ENCODE data around the gene APBA3.

Gene APBA3

DNA sequence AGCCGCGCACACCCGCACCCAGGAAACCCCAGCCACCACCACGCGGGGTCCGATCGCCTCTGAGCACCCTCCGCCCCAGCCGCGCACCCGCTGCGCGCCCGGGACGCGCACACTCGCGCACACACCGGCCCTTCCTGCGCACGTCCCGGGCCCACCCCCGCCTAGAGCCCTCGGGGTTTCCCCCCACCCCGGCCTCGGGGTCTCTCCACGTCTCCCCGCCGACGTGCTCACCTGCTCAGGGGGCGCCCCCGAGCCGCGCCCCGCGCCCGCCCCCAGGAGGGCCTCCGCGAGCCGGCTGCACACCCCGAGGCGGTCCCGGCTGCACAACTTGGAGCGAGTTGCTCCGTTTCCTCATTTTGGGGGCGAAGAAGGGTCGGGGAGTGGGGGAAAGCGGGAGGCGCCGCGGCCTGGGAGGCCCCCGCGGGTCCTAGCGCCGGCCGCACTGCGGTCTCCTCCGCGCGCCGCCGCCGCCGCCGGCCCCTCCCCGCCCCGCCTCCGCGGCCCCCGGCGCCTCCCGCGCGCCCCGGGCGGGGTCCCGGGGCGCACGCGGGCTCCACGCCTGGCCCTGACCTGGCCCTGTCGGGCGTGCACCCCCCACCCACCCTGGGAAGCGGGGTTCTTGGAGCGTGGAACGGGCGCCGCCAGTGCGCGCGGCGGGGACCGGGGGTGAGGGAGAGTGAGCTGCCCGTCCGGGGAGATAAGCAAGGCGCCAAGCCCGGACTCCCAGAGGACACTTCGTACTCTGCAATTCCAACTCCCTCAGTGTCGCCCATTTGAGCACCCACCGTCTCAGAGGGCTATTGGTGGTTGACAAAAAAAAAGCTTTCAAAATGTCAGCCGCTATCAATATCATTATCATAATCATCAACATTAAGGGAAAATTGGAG, 24.7 kb upstream of the APBA3 start, which contains the start of gene MATK:
TSS of gene MATK (minus strand) at position 444 of the 887 bp plus-strand sequence. CDS start 1,246 bp downstream, outside the sequence.
- no peak for DNase-seq

DNA sequence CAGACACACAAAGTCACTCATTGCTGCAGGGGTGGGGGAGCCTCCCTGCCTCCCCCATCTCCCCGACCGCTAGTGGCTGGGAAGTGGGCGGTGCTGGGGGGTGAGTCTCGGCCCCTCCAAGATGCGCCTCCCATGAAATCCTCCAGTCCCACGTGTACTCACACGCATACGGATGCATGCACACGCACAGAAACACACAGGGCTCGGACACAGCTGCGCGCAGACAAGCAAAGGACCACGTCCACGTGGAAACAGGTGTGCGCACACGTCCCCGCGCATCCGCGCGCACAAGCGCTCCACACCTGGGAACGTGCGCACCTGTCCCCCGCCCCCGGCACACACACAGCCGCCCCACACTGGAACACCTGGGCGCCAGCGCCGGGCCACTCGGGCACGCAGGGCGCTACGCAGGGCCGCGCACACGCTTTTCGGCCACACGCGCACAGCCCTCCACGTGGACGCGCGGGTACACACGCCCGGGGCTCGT, 24.0 kb upstream of the APBA3 start:
- no peak for DNase-seq

DNA sequence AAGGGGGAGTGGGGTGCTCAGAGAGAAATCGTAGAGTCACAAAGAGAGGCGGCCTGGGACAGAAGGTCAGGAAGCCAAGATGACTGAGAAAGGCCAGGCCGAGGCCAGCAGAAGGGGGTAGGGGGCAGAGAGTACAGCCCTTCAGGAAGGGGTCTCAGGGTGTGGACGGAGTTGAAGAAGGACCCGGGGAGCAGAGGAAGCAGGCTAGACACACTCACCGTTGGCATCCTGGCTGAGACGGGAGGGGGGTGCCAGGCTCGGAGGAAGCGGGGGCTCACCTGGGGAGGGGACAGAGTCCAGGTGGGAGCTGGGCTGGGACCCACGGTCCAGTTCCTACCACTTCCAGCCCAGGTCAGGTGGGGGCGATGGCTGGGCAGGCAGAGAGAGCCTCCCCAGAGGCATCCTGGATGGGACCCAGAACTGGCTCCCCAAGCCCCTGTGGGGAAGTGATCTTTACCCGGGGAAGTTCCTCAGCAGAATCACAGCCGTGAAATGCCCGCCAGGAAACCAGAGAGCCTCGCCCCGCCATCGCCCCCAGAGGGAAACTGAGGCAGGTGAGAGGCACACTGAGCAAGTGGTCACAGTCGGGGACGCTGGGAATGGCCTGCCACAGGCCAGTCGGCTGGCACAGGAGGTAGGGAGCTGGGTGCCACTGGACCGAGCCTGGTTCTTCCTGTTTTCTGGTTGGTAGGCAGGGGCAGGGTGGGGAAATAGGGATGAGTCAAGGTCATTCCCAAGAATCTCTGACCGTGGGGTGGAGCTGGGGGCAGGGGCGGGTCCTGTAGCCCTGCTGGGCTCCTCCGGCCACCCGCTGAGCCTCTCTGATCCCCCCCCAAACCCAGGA, 23.3 kb upstream of the APBA3 start:
- DNase-seq = no peak

DNA sequence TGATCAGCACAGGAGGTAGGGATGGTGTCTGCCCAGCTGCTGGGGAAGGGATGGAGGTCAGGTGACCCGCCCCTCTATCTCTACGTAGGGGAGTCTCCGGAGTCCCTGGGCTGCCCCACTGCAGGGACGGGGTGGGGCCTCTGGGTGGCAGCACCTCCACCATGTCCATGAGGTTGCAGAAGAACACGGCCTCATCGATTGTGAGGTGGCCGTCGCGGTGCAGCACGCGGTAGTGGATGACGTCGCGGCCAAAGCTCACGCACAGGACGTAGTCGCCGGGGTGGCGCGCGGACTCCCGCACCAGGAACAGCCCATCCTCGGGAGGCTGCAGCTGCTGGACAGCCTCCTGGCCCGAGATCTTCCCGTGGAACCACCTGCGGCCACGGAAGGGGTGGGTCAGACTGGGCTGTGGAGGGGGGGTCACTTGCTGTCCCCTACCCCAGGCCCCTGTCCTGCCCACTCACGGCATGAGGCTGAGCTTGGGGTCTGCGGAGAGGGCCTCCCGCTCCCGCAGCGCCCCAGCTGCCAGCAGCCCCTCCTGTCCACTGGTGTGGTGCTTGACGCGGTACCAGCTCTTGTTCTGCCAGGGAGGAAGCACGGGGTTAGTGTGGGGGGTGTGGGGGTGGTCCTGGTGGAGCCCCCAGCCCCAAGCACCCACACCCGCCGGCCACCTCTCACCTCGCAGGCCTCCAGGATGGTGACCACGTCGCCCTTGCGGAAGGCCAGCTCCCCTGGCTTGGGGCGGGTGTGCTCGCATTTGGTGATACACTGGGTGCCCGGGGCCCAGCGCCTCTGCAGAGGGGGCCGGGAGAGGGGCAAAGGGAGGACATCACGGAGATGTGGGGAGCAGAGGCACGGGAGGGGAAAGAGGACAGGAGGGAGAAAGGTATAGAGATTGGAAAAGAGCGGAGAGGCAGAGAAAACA, 22.4 kb upstream of the APBA3 start:
- DNase-seq = no peak

DNA sequence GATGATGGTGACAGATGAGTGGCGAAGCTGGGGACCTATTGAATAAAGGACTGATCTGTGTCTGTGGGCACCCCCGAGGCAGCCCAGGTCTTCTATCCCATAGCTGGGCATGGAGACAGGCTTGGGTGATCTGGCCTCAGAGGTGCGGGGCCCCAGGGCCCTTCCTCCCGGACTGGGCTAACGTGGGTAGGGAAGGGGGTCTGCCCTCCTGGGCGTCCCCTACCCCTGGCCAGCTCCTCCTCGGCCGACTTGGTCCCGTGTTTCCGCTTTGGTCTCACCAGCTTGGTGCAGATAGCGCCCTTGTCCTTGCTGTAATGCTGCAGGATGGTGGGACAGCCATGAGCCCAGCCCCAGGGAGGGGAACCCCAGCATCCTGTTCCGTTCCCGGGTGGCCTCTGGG, 21.4 kb upstream of the APBA3 start:
- DNase-seq = no peak

DNA sequence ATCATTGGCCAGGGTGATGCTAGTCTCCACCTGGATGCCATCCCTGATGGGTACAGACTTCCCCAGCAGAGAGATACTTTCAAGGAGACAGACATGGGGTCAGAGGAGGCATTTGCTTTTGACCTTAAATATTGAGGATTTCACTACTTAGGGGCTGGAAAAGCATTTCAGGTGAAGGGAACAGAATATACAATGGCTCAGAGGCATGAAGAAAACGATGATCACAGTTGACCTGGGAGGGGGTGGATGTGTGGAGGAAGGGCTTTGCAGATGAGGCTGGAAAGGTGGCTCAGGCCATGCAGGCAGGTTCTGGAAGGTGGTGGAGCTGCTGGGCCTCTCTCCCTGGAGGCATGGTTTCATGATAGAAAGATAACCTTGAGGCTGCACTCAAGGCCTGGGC, 20.8 kb upstream of the APBA3 start:
- DNase-seq = no peak

DNA sequence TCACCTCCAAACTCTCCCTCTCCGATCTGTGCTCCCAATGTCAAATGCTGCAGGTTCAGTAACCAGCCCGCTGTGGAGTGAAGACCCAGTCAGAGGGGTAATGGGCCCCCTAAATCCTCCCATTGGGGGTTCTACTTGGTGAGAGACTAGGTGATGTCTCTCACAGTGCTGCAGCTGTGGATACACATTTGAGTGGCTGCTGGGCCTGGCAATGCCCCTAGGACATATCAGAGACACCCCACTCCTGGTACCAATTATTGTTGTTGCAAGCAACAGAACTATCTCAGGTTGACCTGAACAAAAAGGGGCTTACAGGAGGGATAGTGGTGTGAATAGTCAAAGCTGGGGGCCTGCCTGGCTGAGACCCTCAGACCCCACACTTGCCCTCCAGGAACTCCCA, 20.1 kb upstream of the APBA3 start:
- no peak for DNase-seq

DNA sequence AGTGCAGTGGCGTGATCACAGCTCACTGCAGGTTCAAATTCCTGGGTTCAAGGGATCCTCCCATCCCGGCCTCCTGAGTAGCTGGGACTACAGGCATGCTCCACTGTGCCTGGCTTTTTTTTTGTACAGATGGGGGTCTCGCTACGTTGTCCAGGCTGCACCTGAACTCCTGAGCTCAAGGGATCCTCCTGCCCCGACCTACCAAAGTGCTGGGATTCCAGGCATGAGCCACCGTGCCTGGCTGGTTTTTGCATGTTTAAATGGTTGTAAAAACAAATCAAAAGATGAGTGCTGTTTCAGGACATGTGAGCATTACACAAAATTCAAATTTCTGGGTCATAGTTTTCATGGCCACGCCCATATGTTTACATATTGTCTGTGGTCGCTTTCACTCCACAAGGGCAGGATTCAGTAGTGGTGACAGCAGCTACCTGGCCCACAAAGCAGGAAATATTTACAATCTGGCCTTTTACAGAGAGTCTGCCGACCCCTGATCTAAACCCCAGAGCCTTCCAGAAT, 19.4 kb upstream of the APBA3 start:
- no peak for DNase-seq

DNA sequence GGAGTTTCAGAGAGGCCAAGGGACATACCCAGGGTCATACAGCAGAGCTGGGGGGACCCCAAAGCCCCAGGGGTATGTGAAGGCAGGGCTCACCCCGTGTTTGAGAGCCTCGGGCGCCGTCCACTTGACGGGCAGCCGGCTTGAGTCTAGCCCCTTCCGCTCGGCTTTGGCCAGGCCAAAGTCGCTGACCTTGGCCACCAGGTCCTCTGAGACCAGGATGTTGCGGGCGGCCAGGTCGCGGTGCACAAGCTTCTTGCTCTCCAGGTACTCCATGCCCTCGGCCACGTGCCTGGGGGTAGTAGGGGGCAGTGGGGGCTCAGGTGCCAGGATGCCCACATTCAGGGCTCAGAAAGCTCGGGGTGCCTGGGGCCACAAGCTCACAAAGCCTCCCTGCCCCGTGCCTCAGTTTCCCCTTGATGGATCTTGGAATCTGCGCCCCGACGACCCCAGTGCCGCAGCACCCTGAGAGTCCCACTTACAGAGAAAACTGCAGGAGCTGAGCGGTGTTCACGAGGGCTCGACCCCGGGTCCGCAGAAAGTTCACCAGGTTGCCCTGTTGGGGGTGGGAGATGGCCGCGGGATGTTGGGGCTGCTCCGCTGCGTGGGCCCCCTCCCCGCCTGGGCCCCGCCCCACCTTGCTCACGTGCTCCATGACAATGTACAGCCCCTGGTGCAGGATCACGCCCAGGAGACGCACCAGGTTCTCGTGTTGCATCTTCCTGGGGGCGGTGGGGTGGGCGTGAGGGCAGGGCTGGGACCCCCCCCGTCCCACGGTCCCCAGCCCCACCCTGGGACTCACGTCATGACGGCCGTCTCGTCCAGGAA, 17.6 kb upstream of the APBA3 start:
- DNase-seq = no peak

DNA sequence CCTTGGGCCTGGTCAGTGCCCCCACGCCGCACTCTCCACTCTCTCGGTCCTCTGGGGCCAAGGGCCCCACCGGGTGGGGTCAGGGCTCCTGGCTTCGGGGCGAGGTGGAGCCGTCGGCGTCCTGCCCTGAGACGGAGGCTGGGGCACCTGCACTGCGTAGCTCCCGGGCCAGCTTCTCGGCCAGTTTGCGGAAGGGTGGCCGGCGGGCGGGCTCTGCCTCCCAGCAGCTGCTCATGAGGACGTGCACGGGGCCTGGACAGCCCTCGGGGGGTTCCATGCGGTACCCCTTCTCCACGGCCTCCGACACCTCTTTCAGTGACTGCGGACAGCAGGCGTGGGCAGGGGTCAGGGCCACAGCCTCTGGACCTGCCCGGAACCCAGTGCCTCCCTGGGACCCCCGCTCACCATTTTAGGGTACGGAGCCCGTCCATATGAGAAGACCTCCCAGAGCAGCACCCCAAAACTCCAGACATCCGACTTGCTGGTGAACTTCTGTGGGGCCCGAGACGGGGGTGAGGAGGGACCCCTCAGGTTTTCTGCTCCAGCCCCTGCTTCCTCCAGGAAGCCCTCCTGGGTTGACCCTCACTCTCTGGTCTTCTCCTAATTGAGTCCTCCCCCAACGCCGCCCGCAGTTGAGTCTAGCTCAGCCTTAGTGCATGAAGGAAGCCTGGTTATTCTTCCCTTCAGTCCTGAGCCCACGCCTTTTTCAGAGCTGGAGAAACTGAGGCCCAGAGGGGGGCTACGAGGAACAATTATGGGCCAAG, 16.8 kb upstream of the APBA3 start:
- no peak for DNase-seq

DNA sequence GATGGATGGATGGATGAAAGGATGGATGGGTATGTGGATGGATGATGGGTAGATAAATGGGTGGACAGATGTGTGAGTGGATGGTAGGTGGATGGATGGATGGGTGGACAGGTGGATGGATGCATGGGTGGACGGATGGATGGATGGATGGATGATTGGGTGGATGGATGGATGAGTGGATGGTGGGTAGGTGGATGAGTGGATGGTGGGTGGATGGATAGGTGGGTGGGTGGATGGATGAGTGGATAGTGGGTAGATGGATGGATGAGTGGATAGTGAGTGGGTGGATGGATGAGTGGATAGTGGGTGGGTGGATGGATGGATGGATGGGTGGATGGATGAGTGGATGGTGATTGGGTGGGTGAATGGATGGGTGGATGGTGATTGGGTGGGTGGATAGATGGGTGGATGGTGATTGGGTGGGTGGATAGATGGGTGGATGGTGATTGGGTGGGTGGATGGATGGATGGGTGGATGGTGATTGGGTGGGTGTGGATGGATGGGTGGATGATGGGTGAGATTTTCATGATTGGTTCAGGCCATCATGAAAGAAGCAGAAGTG, 15.1 kb upstream of the APBA3 start:
- DNase-seq = no peak

DNA sequence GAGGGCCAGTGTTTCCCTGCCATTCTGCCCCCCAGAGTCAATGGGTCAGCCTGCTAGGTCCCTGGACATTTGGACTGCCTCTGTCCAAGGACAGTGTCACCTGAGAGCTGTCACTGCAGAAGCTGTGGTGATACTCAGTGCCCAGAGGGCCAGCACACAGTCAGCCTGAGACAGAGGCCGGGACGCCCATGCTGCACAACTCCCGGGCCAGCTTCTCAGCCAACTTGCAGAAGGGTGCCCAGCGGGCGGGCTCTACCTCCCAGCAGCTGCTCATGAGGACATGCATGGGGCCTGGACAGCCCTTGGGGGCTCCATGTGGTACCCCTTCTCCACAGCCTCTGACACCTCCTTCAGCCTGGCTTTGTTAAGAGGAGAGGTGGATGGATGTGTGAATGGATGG, 14.3 kb upstream of the APBA3 start:
- no peak for DNase-seq

DNA sequence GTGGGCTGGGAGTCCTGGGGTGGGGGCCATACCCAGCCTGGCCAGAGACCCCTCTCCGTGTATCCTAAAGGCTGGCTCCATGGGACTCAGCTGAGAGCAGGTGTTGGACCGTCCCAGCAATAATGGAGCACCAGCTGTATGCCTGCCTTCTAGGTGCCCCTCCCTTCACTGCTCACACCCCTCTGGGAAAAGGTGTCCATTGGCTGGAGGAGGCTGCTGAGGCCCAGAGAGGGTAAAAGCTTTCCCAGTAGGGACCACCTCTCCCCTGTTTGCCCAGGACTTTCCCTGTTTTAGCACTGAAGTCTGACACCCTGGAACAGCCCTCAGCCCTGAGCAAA, 13.9 kb upstream of the APBA3 start:
- DNase-seq = no peak

DNA sequence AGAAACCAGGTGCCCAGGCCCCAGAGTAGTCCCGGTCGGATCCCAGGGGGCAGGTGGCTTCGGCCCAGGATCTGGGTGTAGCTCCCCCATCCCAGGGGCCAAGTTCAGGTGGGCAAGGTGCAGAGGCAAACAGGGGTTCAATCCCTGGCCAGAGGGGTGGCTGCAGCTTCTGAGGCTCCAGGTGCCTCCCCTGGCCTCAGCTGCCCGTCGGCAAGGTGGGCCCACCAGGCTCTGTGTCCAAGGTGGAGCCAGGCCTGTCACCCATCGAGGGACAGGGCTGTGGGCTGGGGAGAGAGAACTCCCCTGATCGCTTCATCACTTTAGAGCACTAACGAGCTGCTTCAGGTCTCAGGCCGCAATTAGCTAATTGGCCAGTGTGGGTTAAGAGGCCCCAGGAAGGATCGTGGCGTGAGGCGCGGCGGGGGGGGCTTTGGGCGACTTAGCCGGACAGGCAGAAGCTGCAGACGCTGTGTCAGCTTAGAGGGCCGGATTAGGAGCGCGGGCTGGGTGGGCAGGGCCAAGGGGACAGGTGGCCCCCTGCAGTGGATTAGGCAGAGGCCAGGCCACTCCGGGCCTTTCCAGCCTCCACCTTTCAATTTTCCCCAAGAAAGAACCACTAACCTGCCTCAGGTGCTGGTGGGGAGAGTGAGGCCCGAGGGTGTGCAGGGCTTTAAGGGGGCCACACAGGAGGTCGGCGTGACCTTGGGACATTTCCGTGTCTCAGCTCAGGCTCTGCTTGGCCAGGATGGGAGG, 13.3 kb upstream of the APBA3 start:
- no peak for DNase-seq

DNA sequence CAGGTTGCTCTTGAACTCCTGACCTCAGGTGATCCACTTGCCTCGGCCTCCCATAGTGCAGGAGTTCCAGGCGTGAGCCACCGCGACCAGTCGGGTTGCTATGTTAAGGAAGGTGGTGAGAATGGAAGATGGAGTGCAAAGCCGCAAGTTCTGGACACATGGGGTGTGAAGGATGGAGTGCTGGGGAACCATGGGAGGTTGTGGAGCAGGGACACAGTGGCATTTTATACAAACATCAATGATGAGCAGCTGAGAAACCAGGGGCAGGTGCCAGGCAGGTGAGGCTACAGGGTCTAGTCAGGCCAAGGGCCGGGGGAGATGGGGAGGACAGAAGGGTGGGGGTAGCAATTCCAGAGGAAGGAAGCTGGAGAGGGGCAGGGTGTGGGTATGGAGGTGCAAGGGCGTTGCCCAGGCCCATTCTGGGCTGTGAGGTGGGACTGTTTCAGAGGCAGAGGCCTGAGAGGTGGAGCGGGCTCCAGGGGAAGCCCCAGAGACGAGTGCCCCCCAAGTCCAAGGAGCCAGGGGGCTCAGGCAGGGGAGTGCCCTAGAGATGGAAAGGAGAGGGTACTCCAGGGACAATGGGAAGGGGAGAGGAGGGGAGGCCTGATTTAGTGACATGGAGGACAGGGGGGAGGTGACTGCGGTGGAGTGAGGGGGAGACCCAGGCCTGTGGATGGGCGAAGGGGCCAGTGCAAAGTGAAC, 12.5 kb upstream of the APBA3 start:
- no peak for DNase-seq

DNA sequence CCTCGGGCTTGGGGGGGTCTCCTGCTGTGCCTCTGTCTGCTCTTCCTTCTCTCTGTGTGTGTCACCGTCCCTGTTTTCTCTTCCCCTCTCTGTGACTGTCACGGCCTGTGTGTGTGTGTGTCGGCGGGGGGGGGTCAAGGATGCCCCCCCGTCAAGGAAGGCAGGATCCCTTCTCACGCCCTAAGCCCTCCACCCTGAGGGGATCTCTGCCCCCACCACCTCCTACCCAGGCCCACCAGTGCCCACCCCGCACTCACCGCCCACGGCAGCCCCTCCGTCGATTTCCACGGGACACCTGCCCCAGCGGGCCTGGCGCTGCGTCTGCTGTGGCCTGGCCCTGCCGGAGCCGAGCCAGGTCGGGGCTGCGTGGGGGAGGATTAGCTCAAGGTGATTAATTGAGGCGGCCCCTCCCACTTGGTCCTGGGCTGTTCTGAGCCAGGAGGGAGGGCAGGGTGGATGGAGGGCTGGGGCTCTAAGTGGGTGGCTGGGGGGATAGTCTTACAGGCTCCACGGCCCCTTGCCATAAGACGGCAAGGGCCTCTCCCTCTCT, 10.5 kb upstream of the APBA3 start, which contains the start of gene RAX2:
TSS of gene RAX2 (minus strand) at position 323 of the 550 bp plus-strand sequence. CDS start 486 bp downstream, outside the sequence.
- DNase-seq = no peak

DNA sequence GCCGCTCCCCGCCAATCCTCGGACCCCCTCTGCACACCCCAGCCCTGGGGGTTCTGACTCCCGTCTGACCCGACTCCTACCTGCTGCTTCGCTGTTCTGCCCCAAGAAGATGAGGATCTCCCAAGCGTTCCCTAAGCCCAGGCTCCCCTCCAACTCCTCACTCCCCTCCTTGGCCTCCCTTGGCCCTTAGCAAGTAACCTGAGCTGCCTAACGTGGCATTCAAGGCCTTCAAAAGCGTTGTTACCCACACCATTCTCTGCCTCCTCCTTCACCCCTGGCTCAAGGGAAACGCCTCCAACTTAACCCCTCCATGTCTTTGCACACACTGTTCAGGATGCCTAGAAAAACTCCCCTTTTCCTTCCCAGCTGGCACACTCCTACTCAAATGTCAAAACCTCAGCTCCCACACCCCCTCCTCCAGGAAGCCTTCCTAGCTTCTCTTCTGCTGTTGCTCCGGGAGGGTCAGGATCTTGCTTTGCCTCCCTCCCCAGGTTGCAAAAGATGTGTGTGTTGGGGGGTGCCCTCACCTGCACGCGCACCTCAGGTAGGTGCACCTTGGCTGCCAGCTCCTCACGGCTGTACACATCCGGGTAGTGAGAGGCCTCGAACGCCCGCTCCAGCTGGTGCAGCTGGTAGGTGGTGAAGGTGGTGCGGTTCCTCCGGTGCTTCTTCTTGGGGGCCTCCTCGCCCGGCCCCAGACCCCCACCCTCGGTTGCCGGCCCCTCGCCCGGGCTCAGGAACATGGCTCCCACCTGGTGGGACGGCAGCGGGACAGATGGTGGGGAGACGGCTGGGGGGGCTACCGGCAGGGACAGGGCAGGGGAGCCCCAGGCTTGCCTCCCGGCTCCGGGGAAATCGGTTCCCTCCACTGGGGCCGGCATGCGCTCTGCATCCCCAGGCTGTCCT, 9.8 kb upstream of the APBA3 start:
- DNase-seq = no peak

Data from COR-L47 (cell line).